Spleen (tissue), 11 donors: Measurements from ENCODE around the gene MESD. TPM values are rescaled to one million over a fixed set of nuclear protein-coding genes. Genes with fewer than 3 reads are reported as not detected.
A peak's percentile ranks its signal among the peaks of the same experiment; 100 is the strongest.

Source experiments
- DNase-seq: peaks from one replicate; pipeline ENCODE4 v3.0.0-alpha.2; 2020
- H3K27ac ChIP-seq, 8 donors: fragments of 200-600 bp; sonication (generic) in 7 of 8; 1 replicate in 4 of 8; 2 replicates in 4 of 8; pipeline versions ENCODE4 v1.5.0 to v1.8.0; 2016 to 2021; ENCODE audit warnings: inconsistent platforms in 4 of 8, mild to moderate bottlenecking in 4 of 8, moderate library complexity in 1 of 8
- H3K27me3 ChIP-seq, 7 donors: fragments of 200-600 bp; sonication (generic) in 6 of 7; replicated peaks in 1 of 7; 1 replicate in 4 of 7; 2 replicates in 3 of 7; pipeline versions ENCODE4 v1.5.0 to v1.8.0; 2016 to 2021; ENCODE audit warnings: inconsistent platforms in 3 of 7, mild to moderate bottlenecking in 1 of 7
- H3K36me3 ChIP-seq, 6 donors: fragments of 200-600 bp; sonication (generic) in 5 of 6; 1 replicate in 4 of 6; 2 replicates in 2 of 6; pipeline versions ENCODE4 v1.5.0 to v1.8.0; 2016 to 2021; ENCODE audit warnings: inconsistent platforms in 2 of 6
- H3K4me1 ChIP-seq, 6 donors: fragments of 200-600 bp; sonication (generic) in 5 of 6; 1 replicate in 3 of 6; 2 replicates in 3 of 6; pipeline versions ENCODE4 v1.5.0 to v1.8.0; 2016 to 2021; ENCODE audit warnings: inconsistent platforms in 3 of 6
- H3K4me3 ChIP-seq, 8 donors: fragments of 200-600 bp; sonication (generic) in 7 of 8; 1 replicate in 4 of 8; 2 replicates in 4 of 8; pipeline versions ENCODE4 v1.5.0 to v1.8.0; 2016 to 2021; ENCODE audit warnings: inconsistent platforms in 4 of 8, mild to moderate bottlenecking in 4 of 8, moderate library complexity in 2 of 8
- H3K9me3 ChIP-seq, 8 donors: fragments of 200-600 bp; sonication (generic) in 7 of 8; 1 replicate in 4 of 8; 2 replicates in 4 of 8; pipeline versions ENCODE4 v1.5.0 to v1.8.0; 2016 to 2021; ENCODE audit warnings: inconsistent platforms in 4 of 8
- POLR2A ChIP-seq, 3 donors: fragments of 450-650 bp; IDR thresholded peaks; one replicate each; pipeline ENCODE4 v1.5.1; 2017; ENCODE audit warnings: antibody characterized with exemption in 3 of 3, mild to moderate bottlenecking in 1 of 3
- POLR2AphosphoS5 ChIP-seq, 3 donors: sonication (generic); formaldehyde crosslinking; IDR thresholded peaks; one replicate each; pipeline ENCODE4 v1.5.1; 2017; ENCODE audit warnings: antibody characterized with exemption in 3 of 3
- WGBS, 5 donors: extraction: QIAGEN DNeasy Blood & Tissue Kit in 3 of 5; methylation state at CpG; one replicate each; pipeline versions ENCODE4 v1.1.5 to v1.1.7; 2013 to 2018; 5-methylcytosine and 5-hydroxymethylcytosine counted together
- intact Hi-C: fragments of 100-400 bp; cut with DNase I; formaldehyde crosslinking; loops from one replicate; pipeline ENCODE4 v1.15.0; 2023; ENCODE audit warnings: low total_unique reads
- polyA plus RNA-seq, 3 donors: library from polyadenylated mRNA; stranded (reverse); fragments of 200-250 nt; gene quantifications; one replicate each; pipeline ENCODE4 v1.2.1, GENCODE V29; 2013
- total RNA-seq, 7 donors: library from RNA; depleted of rRNA in 3 of 7; stranded (reverse); fragments of >200 nt in 3 of 7; fragmentation: NEBNext Ultra II Directional in 4 of 7; extraction: Animal tissue kit (Norgen Biotek cat#: 25700) in 4 of 7; gene quantifications; one replicate each; pipeline versions ENCODE4 v1.1.0 to v1.2.1, GENCODE V29; 2016 to 2021
- TF ChIP-seq, protein P1 (sequence below), 11 experiments: fragments of 200-600 bp in 7 of 11; fragments of 450-650 bp in 4 of 11; sonication (generic) in 4 of 11; IDR thresholded peaks in 8 of 11; conservative IDR thresholded peaks in 3 of 11; 1 replicate in 7 of 11; 2 replicates in 4 of 11; pipeline versions ENCODE4 v1.4.0 to v1.8.0; 2016 to 2021; ENCODE audit warnings: antibody characterized with exemption in 11 of 11, inconsistent platforms in 4 of 11, mild to moderate bottlenecking in 1 of 11
- donor health status: healthy with polysubstance abuse.
- donor health status: DM: no; HTN: no; CAD: no; lungs with moderate emphysema.
- donor health status: DM: no; HTN: no; CAD: no.
- donor health status: Bipolar disorder and iron deficiency.
- donor health status: healthy.
- donor health status: DM: no; HTN: no; CAD: no.
- donor health status: DM: yes; HTN: yes; CAD: no.

MESD gene
- total and polyA plus RNA-seq, 10 donors: 8.5 to 39.8 (median 27.5) TPM

DNA sequence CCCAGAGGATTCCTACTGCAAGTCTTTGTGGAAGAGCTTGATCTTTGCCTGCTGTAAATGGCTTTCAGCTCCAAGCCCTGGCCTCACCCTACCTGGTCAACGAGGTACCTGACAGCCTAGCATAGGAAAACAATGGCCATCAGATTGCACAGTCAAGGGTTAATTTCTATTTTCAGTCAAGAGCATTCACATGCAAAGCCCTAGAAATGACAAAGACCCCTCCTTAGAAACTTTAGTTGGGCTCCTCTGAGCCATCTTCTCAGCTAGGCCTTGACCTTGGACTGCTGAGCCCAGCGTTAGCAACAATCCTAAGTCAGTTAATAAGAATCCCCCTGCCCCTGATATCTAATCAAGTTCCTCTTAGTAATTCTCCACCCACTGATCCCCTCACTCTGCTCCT lies 18.5 kb downstream of the MESD start:
- peaks cover 0 to 23% (median 12%) of the 10 kb centered on the region in 6 donors for H3K4me1 ChIP-seq

DNA sequence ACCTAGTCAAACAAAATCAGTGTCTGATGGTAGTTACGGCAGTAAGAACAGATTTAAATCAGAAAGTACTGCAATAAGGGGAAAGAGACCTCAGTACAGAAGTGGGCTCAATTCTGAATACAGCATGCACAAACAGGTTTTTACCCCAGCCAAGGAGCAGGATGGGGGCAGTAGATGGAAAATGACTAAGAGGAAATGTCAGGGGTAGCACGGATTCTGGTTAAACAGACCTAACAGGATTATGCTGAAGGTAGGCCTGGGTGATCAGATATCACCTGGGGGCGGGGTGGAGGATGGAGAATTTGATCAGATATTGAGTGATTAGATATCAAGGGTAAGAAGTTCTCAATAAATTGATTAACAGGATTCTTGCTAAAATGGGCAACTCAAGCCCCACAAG lies 19.0 kb downstream of the MESD start:
- Histone ChIP-seq H3K27me3 (no peaks in the 10 kb centered on the region), H3K9me3 (peaks cover 0 to under 1% (median 0%) of the 10 kb centered on the region in 8 donors), H3K4me1 (peaks cover 0 to 23% (median 12%) of the 10 kb centered on the region in 6 donors), H3K4me3 (no peak overlapping the region), H3K27ac (no peak overlapping the region), H3K36me3 (peaks cover 0 to 70% (median 14%) of the 10 kb centered on the region in 6 donors)
- 85 to 92% (median 87%) methylated on average over 3 of the region's 3 CpGs for WGBS, 5 donors
- TF ChIP-seq POLR2AphosphoS5 (IDR thresholded peaks at IDR 0.05) (no peak), POLR2A (IDR thresholded peaks at IDR 0.05) (no peak)
- TF ChIP-seq, protein P1, sequence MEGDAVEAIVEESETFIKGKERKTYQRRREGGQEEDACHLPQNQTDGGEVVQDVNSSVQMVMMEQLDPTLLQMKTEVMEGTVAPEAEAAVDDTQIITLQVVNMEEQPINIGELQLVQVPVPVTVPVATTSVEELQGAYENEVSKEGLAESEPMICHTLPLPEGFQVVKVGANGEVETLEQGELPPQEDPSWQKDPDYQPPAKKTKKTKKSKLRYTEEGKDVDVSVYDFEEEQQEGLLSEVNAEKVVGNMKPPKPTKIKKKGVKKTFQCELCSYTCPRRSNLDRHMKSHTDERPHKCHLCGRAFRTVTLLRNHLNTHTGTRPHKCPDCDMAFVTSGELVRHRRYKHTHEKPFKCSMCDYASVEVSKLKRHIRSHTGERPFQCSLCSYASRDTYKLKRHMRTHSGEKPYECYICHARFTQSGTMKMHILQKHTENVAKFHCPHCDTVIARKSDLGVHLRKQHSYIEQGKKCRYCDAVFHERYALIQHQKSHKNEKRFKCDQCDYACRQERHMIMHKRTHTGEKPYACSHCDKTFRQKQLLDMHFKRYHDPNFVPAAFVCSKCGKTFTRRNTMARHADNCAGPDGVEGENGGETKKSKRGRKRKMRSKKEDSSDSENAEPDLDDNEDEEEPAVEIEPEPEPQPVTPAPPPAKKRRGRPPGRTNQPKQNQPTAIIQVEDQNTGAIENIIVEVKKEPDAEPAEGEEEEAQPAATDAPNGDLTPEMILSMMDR (IDR thresholded peaks at IDR 0.05 in 8 of 11, conservative IDR thresholded peaks at IDR 0.05 in 3 of 11): no peak
- no peak for DNase-seq
- intact Hi-C loops: no loop called here

More for the DNA sequence above, 18.5 kb downstream of the MESD start:
- WGBS, 5 donors: 83 to 87% (median 86%) methylated on average over 2 of the region's 2 CpGs
- no peak for DNase-seq
- intact Hi-C loops: no loop called here
- no peak for TF ChIP-seq POLR2AphosphoS5 (IDR thresholded peaks at IDR 0.05)
- TF ChIP-seq, protein P1 (IDR thresholded peaks at IDR 0.05 in 8 of 11, conservative IDR thresholded peaks at IDR 0.05 in 3 of 11): no peak
- Histone ChIP-seq H3K9me3 (no peaks in the 10 kb centered on the region), H3K36me3 (peaks cover 0 to 73% (median 14%) of the 10 kb centered on the region in 6 donors), H3K27me3 (no peaks in the 10 kb centered on the region), H3K27ac (no peak overlapping the region), H3K4me3 (no peak overlapping the region)

DNA sequence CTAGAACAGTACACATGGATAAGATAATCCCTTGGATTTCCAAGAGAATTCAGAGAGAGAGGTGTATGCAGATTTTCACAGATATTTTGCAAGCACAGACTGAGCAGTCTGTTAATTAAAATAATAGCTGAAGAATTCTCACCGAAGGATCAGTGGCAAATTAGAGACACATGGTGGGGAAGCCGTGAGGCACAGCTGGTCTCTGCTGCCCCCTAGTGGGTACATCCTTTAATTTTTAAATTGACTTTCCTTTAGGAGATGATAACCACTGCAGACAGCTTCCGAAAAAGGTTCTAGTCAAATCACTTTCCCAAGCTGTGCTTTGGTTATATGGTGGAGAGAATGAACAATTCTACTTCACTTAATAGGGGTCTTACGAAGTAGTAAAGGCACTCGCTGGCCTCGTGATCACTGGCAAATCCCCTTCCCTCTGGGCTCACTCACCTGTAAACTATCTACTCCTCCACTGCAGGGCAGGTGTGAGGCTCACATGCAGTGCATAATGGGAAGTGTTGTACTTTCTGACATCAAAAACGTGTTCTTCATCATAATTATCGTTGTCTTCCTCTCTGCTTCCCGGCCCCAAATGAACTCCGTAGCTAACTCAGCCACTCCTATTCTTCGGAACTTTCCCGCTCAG lies 19.5 kb downstream of the MESD start:
- TF ChIP-seq POLR2A (IDR thresholded peaks at IDR 0.05): no peak
- no peak for TF ChIP-seq POLR2AphosphoS5 (IDR thresholded peaks at IDR 0.05)
- TF ChIP-seq, protein P1 (IDR thresholded peaks at IDR 0.05 in 8 of 11, conservative IDR thresholded peaks at IDR 0.05 in 3 of 11): peak; percentile 42 to 87 (median 65)
- no peaks in the 10 kb centered on the region for H3K27me3 ChIP-seq
- WGBS, 5 donors: 62 to 71% (median 65%) methylated on average over 12 of the region's 12 CpGs
- H3K9me3 ChIP-seq: peaks cover 0 to 6% (median 2%) of the 10 kb centered on the region in 8 donors
- DNase-seq: no peak
- intact Hi-C loops: no loop called here
- H3K4me1 ChIP-seq: peaks cover 0 to 21% (median 12%) of the 10 kb centered on the region in 6 donors
- H3K4me3 ChIP-seq: no peak overlapping the region
- no peak overlapping the region for H3K27ac ChIP-seq
- peaks cover 0 to 71% (median 14%) of the 10 kb centered on the region in 6 donors for H3K36me3 ChIP-seq

DNA sequence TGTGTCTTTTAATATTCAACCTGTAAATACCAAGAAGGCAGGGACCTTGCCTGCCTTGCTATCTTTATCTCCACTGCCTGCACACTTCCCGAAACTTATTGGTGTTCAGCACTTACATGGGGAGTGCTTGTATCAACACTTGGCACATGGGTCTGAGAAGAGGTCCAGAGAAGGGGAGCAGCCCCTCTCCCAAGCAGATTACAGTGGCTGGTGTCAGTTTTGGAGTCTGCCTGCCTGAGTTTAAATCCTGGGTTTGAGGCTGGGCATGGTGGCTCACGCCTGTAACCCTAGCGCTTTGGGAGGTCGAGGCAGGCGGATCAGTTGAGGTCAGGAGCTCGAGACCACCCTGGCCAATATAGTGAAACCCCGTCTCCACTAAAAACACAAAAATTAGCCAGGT lies 20.3 kb downstream of the MESD start:
- TF ChIP-seq POLR2AphosphoS5 (IDR thresholded peaks at IDR 0.05) (no peak), POLR2A (IDR thresholded peaks at IDR 0.05) (no peak)
- TF ChIP-seq, protein P1 (IDR thresholded peaks at IDR 0.05 in 8 of 11, conservative IDR thresholded peaks at IDR 0.05 in 3 of 11): no peak
- 89 to 94% (median 92%) methylated on average over 7 of the region's 7 CpGs for WGBS, 5 donors
- Histone ChIP-seq H3K27me3 (no peaks in the 10 kb centered on the region), H3K27ac (no peak overlapping the region), H3K4me3 (no peak overlapping the region), H3K4me1 (peaks cover 0 to 20% (median 12%) of the 10 kb centered on the region in 6 donors), H3K9me3 (peaks cover 0 to 14% (median 7%) of the 10 kb centered on the region in 8 donors), H3K36me3 (peaks cover 0 to 76% (median 14%) of the 10 kb centered on the region in 6 donors)
- intact Hi-C loops: loop anchor here (5.0 kb wide), 1 partner anchor 517 kb away; no protein-coding TSS in a partner anchor
- DNase-seq: no peak
